PC-9 (cell line): Measurements from ENCODE around the gene BCAS3. TPM values are rescaled to one million over a fixed set of nuclear protein-coding genes. Genes with fewer than 3 reads are reported as not detected.

Experiments
- BruUV-seq: library from RNA; stranded (reverse); fragments of 400-500 nt; replicated peaks from 2 replicates; lab custom pipeline; 2021; lab: Mats Ljungman, UMichigan
- CTCF ChIA-PET: fragments of 300-600 bp; sonication (Branson Sonifier 250); formaldehyde crosslinking; loops from one replicate; lab custom pipeline; 2022; ENCODE audit warnings: antibody characterized with exemption; lab: Charles Lee
- POLR2A ChIA-PET: fragments of 300-600 bp; sonication (Branson Sonifier 250); formaldehyde crosslinking; loops from one replicate; lab custom pipeline; 2022; ENCODE audit warnings: antibody characterized with exemption; ENCODE audit not compliant: unreplicated experiment; lab: Charles Lee
- DNase-seq, 2 experiments: peaks; one replicate each; pipeline versions ENCODE4 v3.0.0 to v3.0.0-alpha.2; 2015 to 2022; ENCODE audit warnings: mixed read lengths in 1 of 2
- H2AFZ ChIP-seq: fragments of 200-600 bp; sonication (generic); 2 replicates; pipeline ENCODE4 v1.8.1; 2017; ENCODE audit warnings: antibody characterized with exemption
- H3F3A ChIP-seq: fragments of 200-600 bp; sonication (generic); 2 replicates; pipeline ENCODE4 v1.8.1; 2017; ENCODE audit warnings: antibody characterized with exemption, mild to moderate bottlenecking, low read depth; ENCODE audit not compliant: insufficient read depth
- H3K27ac ChIP-seq: fragments of 200-600 bp; sonication (generic); 2 replicates; pipeline ENCODE4 v1.6.1; 2016; ENCODE audit warnings: mixed run types
- H3K27me3 ChIP-seq: fragments of 200-600 bp; sonication (generic); 2 replicates; pipeline ENCODE4 v1.6.1; 2016; ENCODE audit warnings: low read depth, mixed run types; ENCODE audit not compliant: insufficient read depth
- H3K36me3 ChIP-seq: fragments of 200-600 bp; sonication (generic); 2 replicates; pipeline ENCODE4 v1.6.1; 2016; ENCODE audit warnings: low read depth, mixed run types
- H3K4me1 ChIP-seq: fragments of 200-600 bp; sonication (generic); replicated peaks from 2 replicates; pipeline ENCODE4 v1.6.1; 2016; ENCODE audit warnings: mixed run types; ENCODE audit not compliant: insufficient read depth
- H3K4me2 ChIP-seq: fragments of 200-600 bp; sonication (generic); 2 replicates; pipeline ENCODE4 v1.6.1; 2017; ENCODE audit warnings: mixed run types
- H3K4me3 ChIP-seq: fragments of 200-600 bp; sonication (generic); 2 replicates; pipeline ENCODE4 v1.6.1; 2016; ENCODE audit warnings: mixed run types
- H3K79me2 ChIP-seq: fragments of 200-600 bp; sonication (generic); 2 replicates; pipeline ENCODE4 v1.6.1; 2017; ENCODE audit warnings: low read depth, mixed run types
- H3K9me2 ChIP-seq: fragments of 200-600 bp; sonication (generic); 2 replicates; pipeline ENCODE4 v1.8.1; 2017; ENCODE audit warnings: mild to moderate bottlenecking; ENCODE audit not compliant: insufficient read depth
- H3K9me3 ChIP-seq: fragments of 200-600 bp; sonication (generic); 2 replicates; pipeline ENCODE4 v1.8.1; 2016; ENCODE audit warnings: low read depth; ENCODE audit not compliant: insufficient read depth
- H4K20me1 ChIP-seq: fragments of 200-600 bp; sonication (generic); 2 replicates; pipeline ENCODE4 v1.8.1; 2017; ENCODE audit not compliant: insufficient read depth
- CTCF ChIP-seq: fragments of 200-600 bp; sonication (generic); conservative IDR thresholded peaks from 2 replicates; pipeline ENCODE4 v1.6.1; 2017; ENCODE audit warnings: mixed run types, antibody characterized with exemption, mild to moderate bottlenecking, moderate library complexity
- EZH2 ChIP-seq: fragments of 200-600 bp; sonication (generic); IDR thresholded peaks from 2 replicates; pipeline ENCODE4 v1.8.0; 2017; ENCODE audit warnings: antibody characterized with exemption, low read depth
- intact Hi-C: fragments of 100-400 bp; cut with micrococcal nuclease; formaldehyde crosslinking; loops from one replicate; pipeline ENCODE4 v1.10.0; 2022; ENCODE audit not compliant: unreplicated experiment
- total RNA-seq: library from RNA; stranded (reverse); gene quantifications from 2 replicates; pipeline ENCODE4 v1.2.3, GENCODE V29; 2021

Gene BCAS3
- total RNA-seq, 1 experiment from 2014 or later: 26.0 TPM

- Histone ChIP-seq H3K9me3 (no peaks in the 10 kb centered on the region), H2AFZ (no peak overlapping the region), H3K4me2 (no peak overlapping the region), H3K79me2 (no peaks in the 10 kb centered on the region), H3K27ac (no peak overlapping the region), H3F3A (no peaks in the 10 kb centered on the region), H4K20me1 (no peaks in the 10 kb centered on the region), H3K4me3 (no peak overlapping the region), H3K27me3 (no peaks in the 10 kb centered on the region), H3K9me2 (0 out of 2 replicates have a peak, but pooled peaks cover 5% of the 10 kb centered on the region), H3K36me3 (no peaks in the 10 kb centered on the region), H3K4me1 (no peaks in the 10 kb centered on the region)
- BruUV-seq: no TSS peak
- no peak for DNase-seq
- CTCF ChIA-PET: interaction anchor here (0.6 kb wide), 1 partner anchor 224 kb away, joined by 3 read pairs; no protein-coding TSS in a partner anchor
- POLR2A ChIA-PET: no interaction called here
- TF ChIP-seq EZH2: no peak
- TF ChIP-seq CTCF: no peak
- intact Hi-C loops: no loop called here
Observed at GRCh38 chr17:61276806-61277205, 599.2 kb downstream of the BCAS3 start.

GRCh38 chr17:61279476-61280145, 602.0 kb downstream of the BCAS3 start:
- POLR2A ChIA-PET: no interaction called here
- Histone ChIP-seq H3K4me3 (no peak overlapping the region), H3K27ac (no peak overlapping the region), H3K9me3 (no peaks in the 10 kb centered on the region), H3K9me2 (0 out of 2 replicates have a peak, but pooled peaks cover 5% of the 10 kb centered on the region), H3K4me1 (no peaks in the 10 kb centered on the region), H3F3A (no peaks in the 10 kb centered on the region), H3K27me3 (no peaks in the 10 kb centered on the region), H3K79me2 (no peaks in the 10 kb centered on the region), H4K20me1 (no peaks in the 10 kb centered on the region), H2AFZ (no peak overlapping the region), H3K36me3 (no peaks in the 10 kb centered on the region), H3K4me2 (no peak overlapping the region)
- intact Hi-C loops: no loop called here
- TF ChIP-seq EZH2 (no peak), CTCF (no peak)
- CTCF ChIA-PET: no interaction called here
- DNase-seq: no peak
- no TSS peak for BruUV-seq

GRCh38 chr17:61280338-61280737, 602.7 kb downstream of the BCAS3 start:
- ChIA-PET POLR2A (no interaction called here), CTCF (no interaction called here)
- H3K4me3 ChIP-seq: no peak overlapping the region
- H3K36me3 ChIP-seq: no peaks in the 10 kb centered on the region
- no peaks in the 10 kb centered on the region for H3K4me1 ChIP-seq
- TF ChIP-seq CTCF (no peak), EZH2 (no peak)
- 0 out of 2 replicates have a peak, but pooled peaks cover 5% of the 10 kb centered on the region for H3K9me2 ChIP-seq
- no peak overlapping the region for H2AFZ ChIP-seq
- H3K4me2 ChIP-seq: no peak overlapping the region
- no peak for DNase-seq
- H3K27ac ChIP-seq: no peak overlapping the region
- H3K9me3 ChIP-seq: no peaks in the 10 kb centered on the region
- no peaks in the 10 kb centered on the region for H3K27me3 ChIP-seq
- intact Hi-C loops: no loop called here
- H3F3A ChIP-seq: no peaks in the 10 kb centered on the region
- H4K20me1 ChIP-seq: no peaks in the 10 kb centered on the region
- no TSS peak for BruUV-seq
- no peaks in the 10 kb centered on the region for H3K79me2 ChIP-seq
